Uterus (tissue), 2 donors: Measurements from ENCODE around the gene KLK7.

ENCODE experiments used
- POLR2A ChIP-seq, 2 donors: fragments of 450-650 bp; IDR thresholded peaks; one replicate each; pipeline ENCODE4 v1.6.1; 2016; ENCODE audit warnings: antibody characterized with exemption in 2 of 2, mild to moderate bottlenecking in 1 of 2, moderate library complexity in 1 of 2
- TF ChIP-seq, protein P1 (sequence below), 4 experiments: fragments of 200-600 bp in 2 of 4; fragments of 450-650 bp in 2 of 4; sonication (generic) in 2 of 4; IDR thresholded peaks; one replicate each; pipeline ENCODE4 v1.5.1; 2016 to 2019; ENCODE audit warnings: antibody characterized with exemption in 4 of 4, mild to moderate bottlenecking in 2 of 4, moderate library complexity in 1 of 4

DNA sequence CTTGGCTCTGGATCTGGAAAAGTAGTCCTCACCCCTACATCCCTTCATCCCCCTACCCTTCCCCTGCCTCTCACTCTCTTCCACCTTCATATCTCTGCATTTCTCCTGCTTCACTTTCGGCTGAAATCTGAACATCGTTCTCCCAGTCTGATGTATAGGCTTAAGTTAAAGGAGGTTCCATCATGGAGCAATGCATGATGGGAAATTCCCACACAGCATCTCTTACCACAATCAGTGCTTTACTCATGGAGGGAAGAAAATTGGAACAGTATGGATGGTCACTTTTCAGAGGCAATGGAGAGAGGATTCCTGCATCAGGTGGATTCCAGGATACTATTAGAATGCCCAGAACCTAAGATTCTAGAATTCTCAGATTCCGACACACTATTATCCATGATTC lies 23.8 kb upstream of the KLK7 start:
- TF ChIP-seq, protein P1, sequence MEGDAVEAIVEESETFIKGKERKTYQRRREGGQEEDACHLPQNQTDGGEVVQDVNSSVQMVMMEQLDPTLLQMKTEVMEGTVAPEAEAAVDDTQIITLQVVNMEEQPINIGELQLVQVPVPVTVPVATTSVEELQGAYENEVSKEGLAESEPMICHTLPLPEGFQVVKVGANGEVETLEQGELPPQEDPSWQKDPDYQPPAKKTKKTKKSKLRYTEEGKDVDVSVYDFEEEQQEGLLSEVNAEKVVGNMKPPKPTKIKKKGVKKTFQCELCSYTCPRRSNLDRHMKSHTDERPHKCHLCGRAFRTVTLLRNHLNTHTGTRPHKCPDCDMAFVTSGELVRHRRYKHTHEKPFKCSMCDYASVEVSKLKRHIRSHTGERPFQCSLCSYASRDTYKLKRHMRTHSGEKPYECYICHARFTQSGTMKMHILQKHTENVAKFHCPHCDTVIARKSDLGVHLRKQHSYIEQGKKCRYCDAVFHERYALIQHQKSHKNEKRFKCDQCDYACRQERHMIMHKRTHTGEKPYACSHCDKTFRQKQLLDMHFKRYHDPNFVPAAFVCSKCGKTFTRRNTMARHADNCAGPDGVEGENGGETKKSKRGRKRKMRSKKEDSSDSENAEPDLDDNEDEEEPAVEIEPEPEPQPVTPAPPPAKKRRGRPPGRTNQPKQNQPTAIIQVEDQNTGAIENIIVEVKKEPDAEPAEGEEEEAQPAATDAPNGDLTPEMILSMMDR (IDR thresholded peaks at IDR 0.05), result no peak
- no peak for TF ChIP-seq POLR2A (IDR thresholded peaks at IDR 0.05)
